Gastroesophageal sphincter (tissue), 3 donors: ENCODE results near the gene RNF148.

Experiments
- POLR2AphosphoS5 ChIP-seq: sonication (generic); formaldehyde crosslinking; IDR thresholded peaks from one replicate; pipeline ENCODE4 v1.6.1; 2017; ENCODE audit warnings: antibody characterized with exemption
- TF ChIP-seq, protein P1 (sequence below), 4 experiments: fragments of 200-600 bp in 2 of 4; fragments of 450-650 bp in 2 of 4; sonication (generic) in 1 of 4; IDR thresholded peaks; one replicate each; pipeline ENCODE4 v1.5.1; 2017 to 2019; ENCODE audit warnings: antibody characterized with exemption in 4 of 4, mild to moderate bottlenecking in 2 of 4, moderate library complexity in 2 of 4

DNA sequence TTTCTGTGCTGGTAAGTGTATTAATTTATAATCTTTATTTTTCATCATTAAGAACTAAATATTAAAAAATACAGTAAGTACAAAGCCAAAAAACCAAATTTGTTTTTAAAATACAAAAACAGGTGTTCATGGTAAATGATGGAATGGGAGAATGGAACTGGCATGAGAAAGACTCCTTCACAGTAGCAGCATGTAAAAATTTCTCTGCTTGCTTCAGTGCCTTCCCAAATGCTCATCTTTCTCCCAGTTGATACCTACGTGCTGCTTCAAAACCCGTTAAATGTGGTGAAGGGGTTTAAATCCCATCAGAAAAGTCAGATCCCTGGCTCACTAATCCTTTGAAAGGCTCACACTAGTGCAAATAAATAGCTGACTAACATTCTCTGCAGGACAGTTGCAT lies 8.0 kb downstream of the RNF148 start:
- TF ChIP-seq POLR2AphosphoS5, result no peak
- TF ChIP-seq, protein P1, sequence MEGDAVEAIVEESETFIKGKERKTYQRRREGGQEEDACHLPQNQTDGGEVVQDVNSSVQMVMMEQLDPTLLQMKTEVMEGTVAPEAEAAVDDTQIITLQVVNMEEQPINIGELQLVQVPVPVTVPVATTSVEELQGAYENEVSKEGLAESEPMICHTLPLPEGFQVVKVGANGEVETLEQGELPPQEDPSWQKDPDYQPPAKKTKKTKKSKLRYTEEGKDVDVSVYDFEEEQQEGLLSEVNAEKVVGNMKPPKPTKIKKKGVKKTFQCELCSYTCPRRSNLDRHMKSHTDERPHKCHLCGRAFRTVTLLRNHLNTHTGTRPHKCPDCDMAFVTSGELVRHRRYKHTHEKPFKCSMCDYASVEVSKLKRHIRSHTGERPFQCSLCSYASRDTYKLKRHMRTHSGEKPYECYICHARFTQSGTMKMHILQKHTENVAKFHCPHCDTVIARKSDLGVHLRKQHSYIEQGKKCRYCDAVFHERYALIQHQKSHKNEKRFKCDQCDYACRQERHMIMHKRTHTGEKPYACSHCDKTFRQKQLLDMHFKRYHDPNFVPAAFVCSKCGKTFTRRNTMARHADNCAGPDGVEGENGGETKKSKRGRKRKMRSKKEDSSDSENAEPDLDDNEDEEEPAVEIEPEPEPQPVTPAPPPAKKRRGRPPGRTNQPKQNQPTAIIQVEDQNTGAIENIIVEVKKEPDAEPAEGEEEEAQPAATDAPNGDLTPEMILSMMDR (IDR thresholded peaks at IDR 0.05), result no peak
